Lung (tissue), 12 donors: ENCODE measurements around the gene CNTNAP2. TPM values are rescaled to one million over a fixed set of nuclear protein-coding genes. Genes with fewer than 3 reads are reported as not detected.

Source experiments
- ATAC-seq: fragments of 200-7000 bp; cut with Tn5 transposase; one replicate; pipeline ENCODE4 v1.9.1; 2020; ENCODE audit warnings: moderate number of reproducible peaks; ENCODE audit not compliant: insufficient read depth, low FRiP score
- DNase-seq, 3 donors: peaks; one replicate each; pipeline ENCODE4 v3.0.0-alpha.2; 2013 to 2017
- H3K27ac ChIP-seq, 2 donors: one replicate each; pipeline ENCODE4 v1.5.1; 2013; ENCODE audit warnings: mild to moderate bottlenecking in 2 of 2, moderate library complexity in 2 of 2, control low read depth in 1 of 2, inconsistent platforms in 1 of 2, low read depth in 1 of 2, low read length in 1 of 2
- H3K27me3 ChIP-seq, 3 donors: one replicate each; pipeline ENCODE4 v1.5.1; 2013; ENCODE audit warnings: low read length in 2 of 3; ENCODE audit not compliant: control insufficient read depth in 3 of 3, insufficient read depth in 3 of 3
- H3K36me3 ChIP-seq, 4 donors: one replicate each; pipeline ENCODE4 v1.5.1; 2013; ENCODE audit warnings: low read length in 4 of 4, mild to moderate bottlenecking in 1 of 4, moderate library complexity in 1 of 4; ENCODE audit not compliant: control insufficient read depth in 4 of 4, insufficient read depth in 4 of 4
- H3K4me1 ChIP-seq, 5 donors: one replicate each; pipeline ENCODE4 v1.5.1; 2013; ENCODE audit warnings: low read length in 5 of 5, mild to moderate bottlenecking in 2 of 5, moderate library complexity in 1 of 5; ENCODE audit not compliant: control insufficient read depth in 5 of 5, insufficient read depth in 5 of 5
- H3K4me3 ChIP-seq: one replicate; pipeline ENCODE4 v1.5.1; 2013; ENCODE audit warnings: mild to moderate bottlenecking, control low read depth, moderate library complexity
- H3K9ac ChIP-seq, 2 donors: one replicate each; pipeline ENCODE4 v1.5.1; 2013; ENCODE audit warnings: low read length in 2 of 2, control low read depth in 1 of 2; ENCODE audit not compliant: insufficient read depth in 1 of 2
- H3K9me3 ChIP-seq, 4 donors: one replicate each; pipeline ENCODE4 v1.5.1; 2013; ENCODE audit warnings: low read length in 3 of 4, mild to moderate bottlenecking in 1 of 4, moderate library complexity in 1 of 4; ENCODE audit not compliant: control insufficient read depth in 4 of 4, insufficient read depth in 3 of 4
- CTCF ChIP-seq: IDR thresholded peaks from 2 replicates; pipeline ENCODE4 v1.5.1; 2012; ENCODE audit warnings: mild to moderate bottlenecking; ENCODE audit errors: control extremely low read depth, extremely low read depth
- WGBS, 2 donors: extraction: QIAGEN DNeasy Blood & Tissue Kit; methylation state at CpG; one replicate each; pipeline ENCODE4 v1.1.7; 2013; 5-methylcytosine and 5-hydroxymethylcytosine counted together
- polyA plus RNA-seq, 2 donors: library from polyadenylated mRNA; stranded (reverse); fragments of 200-250 nt; gene quantifications; one replicate each; pipeline ENCODE4 v1.2.1, GENCODE V29; 2013
- total RNA-seq, 2 donors: library from RNA; depleted of rRNA in 1 of 2; stranded (reverse); fragments of >200 nt in 1 of 2; gene quantifications; one replicate each; pipeline ENCODE4 v1.2.1, GENCODE V29; 2014 to 2021
- donor health status: control.
- donor health status: control.
- donor health status: Bipolar disorder and iron deficiency.
- donor health status: healthy.
- donor health status: DM: yes; HTN: yes; CAD: no.

The CNTNAP2 gene
- total and polyA plus RNA-seq, 4 donors, result 0.18 to 45.3 (median 0.52) TPM

- no peaks in the 10 kb centered on the region for H3K27me3 ChIP-seq
- H3K36me3 ChIP-seq, result no peaks in the 10 kb centered on the region
- H3K9ac ChIP-seq, result no peak overlapping the region
- no peak overlapping the region for H3K4me3 ChIP-seq
- TF ChIP-seq CTCF, result no peak
- no peak overlapping the region for H3K27ac ChIP-seq
- DNase-seq (no peak), ATAC-seq (no peak)
- no peaks in the 10 kb centered on the region for H3K9me3 ChIP-seq
- H3K4me1 ChIP-seq, result no peaks in the 10 kb centered on the region
- WGBS, 2 donors, result 74 to 75% methylated on average over 12 of the region's 12 CpGs
Observed at GRCh38 chr7:146781352-146782116, 664.9 kb downstream of the CNTNAP2 start.

GRCh38 chr7:146787266-146787665, 670.7 kb downstream of the CNTNAP2 start:
- DNase-seq, result no peak
- WGBS, 2 donors, result 86 to 88% methylated on average over 18 of the region's 18 CpGs
- Histone ChIP-seq H3K9ac (no peak overlapping the region), H3K27ac (no peak overlapping the region), H3K4me3 (no peak overlapping the region), H3K27me3 (no peaks in the 10 kb centered on the region), H3K4me1 (no peaks in the 10 kb centered on the region), H3K36me3 (no peaks in the 10 kb centered on the region), H3K9me3 (no peaks in the 10 kb centered on the region)
- no peak for ATAC-seq
- no peak for TF ChIP-seq CTCF

- H3K9ac ChIP-seq, result no peak overlapping the region
- H3K4me3 ChIP-seq, result no peak overlapping the region
- DNase-seq (no peak), ATAC-seq (no peak)
- H3K9me3 ChIP-seq, result no peaks in the 10 kb centered on the region
- no peak overlapping the region for H3K27ac ChIP-seq
- H3K36me3 ChIP-seq, result no peaks in the 10 kb centered on the region
- no peak for TF ChIP-seq CTCF
- no peaks in the 10 kb centered on the region for H3K4me1 ChIP-seq
- no peaks in the 10 kb centered on the region for H3K27me3 ChIP-seq
- 89 to 95% methylated on average over 15 of the region's 15 CpGs for WGBS, 2 donors
Observed at GRCh38 chr7:146788008-146788407, 671.4 kb downstream of the CNTNAP2 start.
